ENCODE data around the gene ADCY3.
A peak's percentile ranks its signal among the peaks of the same experiment; 100 is the strongest.

ADCY3 gene

DNA sequence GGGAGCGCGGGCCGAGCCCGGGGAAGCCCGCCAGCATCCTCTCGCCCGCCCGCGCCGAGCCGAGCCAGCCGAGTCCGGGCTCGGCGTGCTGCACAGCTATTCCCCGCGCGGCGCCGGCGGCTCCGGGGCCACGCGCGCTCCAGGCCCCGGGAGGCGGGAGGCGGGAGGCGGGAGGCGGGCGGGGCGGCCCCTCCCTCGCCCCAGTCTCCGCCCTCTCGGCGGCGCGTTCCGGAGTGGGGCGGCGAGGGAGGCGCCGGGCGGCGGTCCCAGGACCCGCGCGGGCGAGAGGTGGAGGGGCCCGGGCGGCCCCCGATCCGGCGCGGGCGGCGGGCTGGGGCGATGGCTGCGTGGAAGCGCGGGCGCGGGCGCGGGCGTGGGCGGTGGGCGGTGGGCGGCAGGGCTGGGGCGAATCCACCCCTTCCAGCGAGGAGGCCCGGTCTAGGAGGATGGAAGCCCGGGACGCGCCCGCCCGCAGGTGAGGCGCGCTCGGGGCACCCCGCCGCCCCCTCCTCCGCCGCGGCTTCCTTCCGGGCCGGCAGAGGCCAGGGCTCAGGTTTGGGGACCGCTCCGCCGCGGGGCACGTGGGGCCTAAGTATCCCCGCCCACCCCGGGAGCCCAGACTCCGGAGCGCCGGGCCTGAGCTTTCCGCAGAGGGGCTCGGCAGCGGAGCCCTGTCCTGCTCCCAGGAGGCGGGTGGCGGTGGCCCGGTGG lies at the start of gene ADCY3:
ADCY3 (minus strand) TSS at position 140 of the 711 bp plus-strand sequence. CDS start 1,250 bp downstream, outside the sequence.
- DNase-seq: peak; percentile 19

DNA sequence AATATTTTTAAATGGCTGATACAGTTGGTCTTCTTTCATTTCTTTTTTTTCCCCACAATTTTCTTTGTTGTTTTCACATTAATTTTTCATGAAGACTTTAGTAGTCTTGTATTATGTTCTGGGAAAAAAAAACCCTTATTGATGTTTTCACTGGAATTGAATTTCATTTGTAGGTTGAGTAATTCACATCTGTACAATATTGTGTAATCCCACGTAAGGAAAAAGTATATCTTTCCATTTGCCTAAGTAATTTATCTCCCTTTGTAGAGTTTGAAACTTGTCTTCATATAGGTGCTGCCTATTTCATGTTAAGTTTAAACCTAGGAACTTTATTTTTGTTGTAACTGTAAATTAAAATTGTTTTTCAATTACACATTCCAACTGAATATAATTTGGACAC lies 49.7 kb upstream of the ADCY3 start:
- DNase-seq: no peak

DNA sequence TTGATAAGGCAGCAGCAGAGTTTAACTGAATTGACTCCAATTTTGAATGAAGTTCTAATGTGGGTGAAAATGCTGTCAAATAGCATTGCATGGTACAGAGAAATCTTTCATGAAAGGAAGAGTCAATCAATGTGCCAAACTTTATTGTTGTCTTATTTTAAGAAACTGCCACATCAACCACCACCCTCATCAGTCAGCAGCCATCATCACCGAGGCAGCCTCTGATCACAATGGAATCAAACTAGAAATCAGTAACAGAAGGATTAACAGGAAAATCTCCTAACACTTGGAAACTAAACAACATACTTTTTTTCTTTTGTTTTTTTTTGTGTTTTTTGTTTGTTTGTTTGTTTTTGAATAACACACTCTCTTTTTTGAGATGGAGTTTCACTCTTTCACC lies 41.9 kb upstream of the ADCY3 start:
- DNase-seq: no peak

DNA sequence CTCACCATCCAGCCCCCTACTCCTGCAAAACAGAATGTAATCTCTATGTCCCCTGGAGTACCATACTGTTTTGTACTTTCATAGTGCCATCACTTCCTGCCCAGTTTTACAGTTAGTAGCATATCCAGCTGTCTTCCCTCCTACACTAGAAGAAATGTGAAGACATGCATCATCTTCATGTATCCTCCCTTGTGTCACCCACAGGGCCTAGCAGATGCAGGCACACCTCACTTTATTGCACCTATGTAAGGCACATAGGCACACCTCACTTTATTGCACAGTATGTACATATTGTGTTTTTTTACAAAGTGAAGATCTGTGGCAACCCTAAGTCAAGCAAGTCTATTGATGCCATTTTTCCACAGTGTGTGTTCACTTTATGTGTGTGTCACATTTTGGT lies 39.7 kb upstream of the ADCY3 start:
- DNase-seq: no peak

DNA sequence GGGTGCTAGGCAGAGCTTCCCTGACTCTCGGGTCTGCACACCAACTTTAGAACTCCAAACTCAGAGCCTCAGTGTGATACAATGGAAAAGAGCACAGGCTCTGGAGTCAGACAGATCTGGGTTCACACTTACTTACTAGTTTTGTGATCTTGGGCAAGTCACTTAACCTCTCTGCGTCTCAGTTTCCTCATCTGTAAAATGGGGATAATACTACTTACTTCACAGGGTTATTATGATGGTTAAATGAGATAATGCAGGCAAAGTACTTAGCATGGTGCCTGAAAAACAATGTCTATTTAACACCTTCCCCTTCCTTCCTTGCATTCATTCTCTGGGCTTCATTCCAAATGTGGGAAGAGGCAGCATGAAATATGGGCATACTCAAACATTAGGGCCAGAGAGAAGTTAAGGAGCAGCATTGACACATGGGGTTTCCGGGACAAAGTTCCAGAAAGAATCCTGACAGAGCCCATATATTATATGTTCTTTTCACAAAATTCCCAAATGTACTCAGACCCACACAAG lies 38.4 kb upstream of the ADCY3 start:
- DNase-seq: no peak

DNA sequence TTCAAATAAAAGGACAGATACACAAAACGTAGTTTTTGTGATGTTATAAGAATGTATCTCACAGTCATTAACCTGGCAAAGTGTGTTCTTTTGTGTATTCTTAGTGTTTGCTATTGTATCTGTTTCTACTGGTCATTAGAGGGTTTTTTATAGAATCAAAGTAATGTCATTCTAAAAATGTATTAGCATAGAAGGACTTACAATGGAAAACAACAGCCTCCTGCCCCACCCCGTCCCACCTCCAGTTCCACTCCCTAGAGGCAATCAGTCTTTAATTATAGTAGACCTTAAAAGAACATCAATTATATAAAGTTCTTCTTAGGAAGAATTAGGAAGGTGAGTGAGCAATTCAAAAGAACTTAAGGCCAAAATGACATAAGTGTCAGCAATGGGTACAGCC lies 37.9 kb upstream of the ADCY3 start:
- DNase-seq: no peak

DNA sequence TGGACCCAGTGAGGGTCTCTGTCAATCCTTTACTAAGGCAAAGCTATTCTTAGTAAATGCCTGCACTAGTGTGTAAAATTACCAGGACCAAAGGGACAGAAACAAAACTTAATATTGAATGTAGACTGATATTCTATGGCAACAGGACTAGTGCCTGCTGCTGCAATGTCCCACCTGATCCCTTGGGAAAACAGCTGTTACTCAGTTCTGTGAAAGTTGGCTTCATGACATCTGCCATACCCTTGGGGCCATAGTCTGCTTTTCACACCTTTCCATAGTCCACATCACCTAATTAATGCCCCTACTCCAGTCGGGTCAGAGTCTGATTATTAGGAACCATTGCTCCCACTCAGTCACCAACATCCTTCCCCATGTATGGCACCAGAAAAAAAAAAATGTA lies 37.2 kb upstream of the ADCY3 start:
- DNase-seq: no peak

DNA sequence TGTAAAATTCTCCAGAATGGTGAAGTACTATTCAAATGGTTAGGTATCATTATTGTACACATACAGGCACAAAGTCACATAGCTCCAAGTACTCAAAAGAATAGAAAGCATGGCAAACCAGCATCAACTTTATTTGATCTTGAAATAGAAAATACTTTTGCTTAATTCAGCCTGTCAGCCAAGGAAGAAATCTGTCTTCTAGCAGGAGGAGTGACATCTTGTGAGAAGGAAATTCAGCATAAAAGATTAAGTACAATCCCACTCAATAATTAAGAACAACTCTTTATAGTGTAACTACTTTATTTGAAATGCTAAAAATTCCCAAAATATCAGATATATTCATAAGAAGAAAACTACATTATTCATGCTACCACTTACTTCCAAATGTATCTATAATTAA lies 35.9 kb upstream of the ADCY3 start:
- DNase-seq: no peak

DNA sequence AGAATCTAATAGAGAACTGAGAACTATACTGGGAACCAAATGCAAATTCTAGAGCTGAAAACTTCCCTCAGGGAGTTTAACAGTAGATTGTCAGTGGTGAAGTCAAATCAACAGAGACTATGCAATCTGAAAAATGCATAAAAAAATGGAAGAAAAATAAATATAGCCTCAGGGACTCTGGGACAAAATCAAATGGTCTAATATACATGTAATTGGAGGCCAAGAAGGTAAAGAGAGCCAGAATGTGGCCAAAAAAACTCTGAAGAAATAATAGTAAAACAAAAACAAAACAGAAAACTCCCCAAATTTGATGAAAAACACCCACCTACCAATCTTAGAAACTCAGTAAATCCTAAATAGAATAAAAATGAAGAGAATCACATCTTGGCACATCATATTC lies 35.2 kb upstream of the ADCY3 start:
- DNase-seq: no peak

DNA sequence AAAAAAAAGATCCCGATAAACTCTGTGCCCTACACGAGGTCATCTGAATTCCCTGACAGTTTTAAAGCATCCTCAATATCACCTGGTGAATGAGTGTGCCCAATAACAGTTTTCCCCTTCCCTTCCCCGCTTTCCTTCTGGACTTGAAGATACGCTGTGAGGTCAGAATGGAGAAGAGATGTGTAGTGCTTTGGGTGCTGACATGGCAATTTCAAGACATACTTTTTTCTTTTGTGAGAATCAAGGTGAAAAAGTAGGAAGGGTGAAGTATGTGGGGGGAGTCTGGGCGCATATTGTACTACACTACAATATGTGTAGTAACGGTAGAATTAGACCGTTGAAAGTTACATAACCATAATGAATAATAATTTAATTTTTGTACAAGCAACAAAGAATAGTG lies 30.1 kb upstream of the ADCY3 start:
- DNase-seq: no peak

DNA sequence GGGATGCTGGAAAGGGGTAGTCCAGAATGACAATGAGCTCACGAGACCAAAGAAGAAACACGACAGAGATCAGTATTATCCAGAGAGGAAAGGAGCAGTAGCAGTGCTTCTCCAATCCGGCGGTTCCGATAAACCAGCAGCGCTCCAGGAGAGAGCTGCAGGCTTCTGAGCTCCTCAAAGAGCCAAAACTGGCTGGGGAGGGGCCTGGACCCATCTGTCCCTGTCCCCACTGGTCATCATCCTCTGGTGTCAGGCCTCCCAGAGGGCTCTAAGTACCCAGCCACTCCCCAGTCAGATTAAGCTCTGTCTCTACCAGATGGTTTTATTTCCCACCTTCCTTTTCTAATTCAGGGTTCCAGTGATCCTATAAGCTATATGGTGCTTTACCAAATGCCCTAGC lies 28.5 kb upstream of the ADCY3 start:
- no peak for DNase-seq

DNA sequence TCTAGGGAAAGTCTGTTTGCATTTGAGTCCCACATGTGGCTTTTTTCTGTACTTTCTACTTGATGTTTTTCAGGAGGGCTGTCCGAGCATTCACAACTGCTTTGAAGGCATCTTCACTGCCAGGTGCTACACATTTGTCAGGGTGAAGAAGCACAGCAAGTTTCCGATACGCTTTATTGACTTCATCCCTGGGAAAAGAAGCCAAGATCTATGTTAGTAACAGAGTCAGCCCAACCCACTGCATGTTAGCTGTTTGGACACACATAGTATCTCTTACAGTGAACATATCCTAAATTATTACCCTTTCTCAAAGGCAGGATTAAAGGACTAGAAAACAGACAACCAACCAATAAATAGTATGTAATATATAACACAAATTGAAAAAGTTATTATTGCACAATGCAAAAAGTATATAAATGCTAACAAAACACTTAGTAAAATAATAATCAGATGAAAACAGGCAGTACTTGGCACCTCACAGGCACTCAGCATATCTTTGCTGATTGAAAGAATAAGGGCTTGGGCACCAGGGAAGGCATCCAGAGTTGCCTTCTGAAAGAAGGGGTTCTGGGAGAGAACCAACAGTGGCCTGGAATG lies 27.6 kb upstream of the ADCY3 start:
- DNase-seq: no peak

DNA sequence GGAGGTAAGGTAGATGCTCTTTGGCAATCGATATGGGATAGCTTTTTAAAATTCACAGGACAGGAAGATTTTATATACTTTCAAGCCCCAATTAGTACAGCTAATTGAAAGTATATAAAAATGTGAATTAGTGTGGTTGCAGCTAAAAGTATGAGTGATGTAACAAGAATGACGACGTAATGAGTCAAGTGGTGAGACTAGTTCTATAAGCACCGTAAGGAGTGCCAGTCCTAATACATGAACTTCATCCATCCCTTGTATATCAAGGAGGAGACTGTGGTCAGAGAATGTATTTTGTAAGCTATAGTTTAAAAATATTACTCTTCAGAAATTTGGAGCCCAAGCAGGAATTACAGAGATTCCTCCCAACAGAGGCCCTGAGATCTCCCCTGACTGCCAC lies 25.9 kb upstream of the ADCY3 start:
- DNase-seq: no peak

DNA sequence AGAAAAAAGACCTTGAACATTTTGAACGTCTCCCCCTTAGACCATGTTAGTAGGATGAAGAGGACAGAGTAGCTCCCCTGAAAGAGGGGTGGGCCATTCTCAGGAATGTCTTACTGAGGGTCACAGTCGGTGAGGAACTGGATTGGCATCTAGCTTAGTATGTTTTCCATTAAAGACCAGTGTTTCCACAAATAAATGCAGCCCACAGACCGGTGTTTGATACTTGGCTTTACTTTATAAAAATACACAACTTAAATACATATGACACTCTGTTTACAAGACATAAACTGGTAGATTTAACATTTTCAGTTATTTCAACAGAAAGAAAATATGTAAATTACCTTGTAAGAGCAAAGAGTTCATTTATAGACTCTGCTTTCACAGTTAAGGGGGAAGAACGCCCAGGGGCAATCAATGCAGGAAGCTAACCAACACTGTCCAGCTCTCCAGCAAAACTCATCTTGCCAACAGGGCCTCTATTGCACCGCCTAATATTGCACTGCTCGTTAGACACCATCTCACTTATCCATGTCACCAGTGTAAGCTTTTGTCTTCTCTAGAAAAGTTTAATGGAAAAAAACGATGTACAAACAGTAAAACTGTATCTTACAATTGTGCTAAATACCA lies 23.5 kb upstream of the ADCY3 start:
- DNase-seq: no peak

DNA sequence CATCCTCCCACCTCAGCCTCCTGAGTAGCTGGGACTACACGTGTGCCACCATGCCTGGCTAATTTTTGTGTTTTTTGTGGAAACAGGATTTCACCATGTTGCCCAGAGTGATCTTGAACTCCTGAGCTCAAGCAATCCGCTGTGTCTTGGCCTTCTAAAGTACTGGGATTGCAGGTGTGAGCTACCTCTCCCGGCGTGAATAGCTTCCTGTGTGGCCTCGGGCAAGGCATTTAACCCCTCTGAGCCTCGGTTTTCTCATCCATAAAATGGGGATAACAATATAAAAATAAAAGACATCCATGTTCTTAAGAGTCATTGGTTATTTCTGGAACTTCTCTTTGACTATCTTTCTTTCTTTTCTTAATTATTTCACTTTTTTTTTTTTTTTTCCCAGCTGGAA lies 19.3 kb upstream of the ADCY3 start:
- no peak for DNase-seq

DNA sequence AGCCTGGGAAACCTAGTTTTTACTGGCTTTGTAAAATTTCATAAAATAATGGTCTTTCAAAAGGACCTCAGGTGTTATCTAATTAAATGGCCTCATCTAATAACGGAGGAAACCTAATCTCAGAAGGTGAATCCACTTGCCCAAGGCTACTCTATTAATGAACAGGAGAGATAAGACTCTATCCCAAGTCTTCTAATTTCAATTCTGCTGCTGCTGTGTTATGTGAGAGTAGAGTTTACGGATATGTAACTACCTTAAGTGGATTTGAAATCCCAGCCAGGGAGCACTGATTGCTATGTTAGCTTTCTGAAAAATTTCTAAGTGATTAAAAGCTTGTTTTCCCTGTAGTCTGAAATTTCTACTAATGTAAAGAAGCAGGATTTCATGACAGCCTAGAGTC lies 17.2 kb upstream of the ADCY3 start:
- no peak for DNase-seq

DNA sequence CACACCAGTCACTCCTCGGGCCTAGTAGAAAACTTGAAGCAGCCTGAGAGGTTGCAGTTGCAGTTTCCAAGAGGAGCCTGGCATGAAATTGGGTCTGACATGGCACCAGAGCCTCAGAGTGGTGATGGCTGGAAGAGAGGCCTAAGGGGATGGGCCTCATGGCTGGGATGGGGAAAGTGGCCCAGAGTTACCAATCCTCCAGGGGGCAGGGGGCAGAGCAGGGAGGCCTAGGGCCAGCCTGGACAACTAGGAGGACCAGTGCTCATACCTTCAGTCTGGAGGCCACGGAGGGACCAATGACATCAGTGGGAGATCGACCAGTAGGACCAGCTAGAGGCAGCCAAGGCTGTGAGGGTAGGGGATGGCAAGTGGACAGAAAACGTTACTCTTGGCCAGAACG lies 15.1 kb upstream of the ADCY3 start:
- no peak for DNase-seq

DNA sequence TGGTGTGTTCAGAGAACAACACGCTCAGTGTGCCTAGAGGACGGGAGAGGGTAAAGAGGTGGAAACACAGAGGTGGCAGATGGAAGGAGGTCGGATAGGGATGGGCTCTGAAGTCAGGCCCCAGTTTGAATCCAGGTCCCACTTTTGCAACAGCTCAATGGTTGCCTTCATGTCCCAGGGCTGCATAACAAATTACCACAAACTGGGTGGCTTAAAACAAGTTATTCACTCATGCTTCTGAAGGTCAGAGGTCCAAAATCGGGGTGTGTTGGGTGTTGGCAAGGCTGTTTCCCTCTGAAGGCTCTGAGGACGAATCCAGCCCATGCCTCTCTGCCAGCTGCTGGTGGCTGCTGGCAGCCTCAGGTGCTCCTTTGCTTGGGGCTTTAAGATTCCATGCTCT lies 12.7 kb upstream of the ADCY3 start:
- DNase-seq: no peak

DNA sequence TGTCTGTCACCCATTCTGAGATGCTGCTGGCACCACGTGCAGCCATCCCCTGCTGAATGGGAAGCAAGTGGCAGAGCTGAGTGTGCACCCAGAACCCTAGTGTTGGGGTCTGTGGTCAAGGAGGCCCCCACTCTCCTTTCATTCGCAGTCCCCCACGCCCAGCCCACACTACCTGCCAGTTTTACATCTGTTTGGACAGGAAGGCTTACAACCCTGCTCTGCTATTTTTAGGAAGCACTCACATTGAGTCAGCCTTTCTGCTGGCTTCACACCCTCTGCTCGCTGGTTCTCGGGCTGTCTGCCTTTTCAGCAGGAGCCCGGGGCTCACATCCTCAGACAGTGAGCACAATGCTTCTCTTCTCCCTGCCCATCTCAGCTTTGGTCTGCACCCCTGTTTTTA lies 10.7 kb upstream of the ADCY3 start:
- DNase-seq: no peak

DNA sequence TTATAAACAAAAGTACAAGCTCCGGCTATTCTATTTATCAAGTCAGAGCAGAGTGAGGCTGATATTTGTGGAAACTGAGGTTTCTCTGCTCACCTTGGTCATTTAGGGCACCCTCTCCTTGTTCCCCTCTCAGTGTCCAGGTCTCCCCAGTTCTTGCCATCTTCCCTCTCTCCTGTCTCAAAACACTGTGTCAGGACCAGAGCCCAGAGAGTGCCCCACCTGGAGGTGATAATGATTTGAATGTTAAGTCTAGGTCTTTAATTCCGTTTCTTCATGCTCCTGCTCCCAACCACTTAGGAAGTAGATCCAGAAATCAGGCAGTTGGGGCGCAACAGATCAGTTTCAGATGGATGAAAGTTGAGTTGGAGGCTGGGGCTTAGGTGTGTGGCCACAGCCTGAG lies 9.2 kb upstream of the ADCY3 start:
- DNase-seq: no peak

DNA sequence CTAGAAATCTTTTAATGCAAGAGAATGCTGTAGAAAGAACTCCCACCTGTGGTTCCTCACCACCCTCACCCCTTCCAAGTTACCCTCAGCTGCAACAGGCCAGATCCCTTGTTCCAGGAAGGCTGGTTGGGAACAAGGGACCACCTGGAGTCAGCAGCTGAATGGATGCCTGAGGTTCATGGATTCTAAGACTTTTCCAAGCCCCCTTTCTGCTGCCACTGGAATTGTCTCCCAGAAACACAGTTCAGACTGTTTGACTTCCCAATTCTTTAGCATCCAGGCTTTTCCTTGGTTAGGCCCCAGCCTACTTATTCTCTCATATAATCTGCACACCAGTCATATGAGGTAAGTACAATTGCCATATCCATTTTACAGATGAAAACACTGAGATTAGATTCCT lies 8.0 kb upstream of the ADCY3 start:
- no peak for DNase-seq

DNA sequence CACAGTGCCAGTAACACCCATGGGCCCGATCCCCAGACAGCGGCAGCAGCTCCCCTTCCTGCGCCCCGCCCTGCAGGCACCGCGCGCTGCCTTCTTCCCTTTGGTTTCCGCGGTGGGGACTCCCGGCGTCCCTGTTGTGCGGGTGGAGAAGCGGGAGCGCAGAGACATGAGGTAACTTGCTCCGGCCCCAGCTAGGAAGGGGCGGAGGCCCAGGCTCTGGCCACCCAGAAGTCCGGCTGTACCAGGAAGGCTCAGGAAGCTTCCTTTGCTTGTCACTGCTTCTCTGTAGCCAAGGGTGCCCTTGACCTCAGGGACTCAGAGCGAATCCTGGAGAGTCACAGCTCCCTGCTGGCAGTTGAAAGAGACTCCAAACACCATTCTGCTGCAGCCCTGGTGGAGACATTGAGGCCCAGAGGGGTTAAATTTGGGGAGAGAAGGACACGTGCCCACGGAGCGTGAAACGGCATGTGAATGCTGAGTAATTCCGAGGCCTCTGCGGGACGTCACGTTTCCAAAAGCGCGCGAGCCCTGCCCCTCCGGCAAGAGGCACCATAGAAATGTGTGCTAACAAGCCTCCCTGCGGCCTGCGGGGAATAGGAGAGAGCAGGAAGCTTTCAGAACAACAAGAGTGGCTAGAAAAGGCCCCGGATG lies 6.7 kb upstream of the ADCY3 start:
- DNase-seq: no peak

DNA sequence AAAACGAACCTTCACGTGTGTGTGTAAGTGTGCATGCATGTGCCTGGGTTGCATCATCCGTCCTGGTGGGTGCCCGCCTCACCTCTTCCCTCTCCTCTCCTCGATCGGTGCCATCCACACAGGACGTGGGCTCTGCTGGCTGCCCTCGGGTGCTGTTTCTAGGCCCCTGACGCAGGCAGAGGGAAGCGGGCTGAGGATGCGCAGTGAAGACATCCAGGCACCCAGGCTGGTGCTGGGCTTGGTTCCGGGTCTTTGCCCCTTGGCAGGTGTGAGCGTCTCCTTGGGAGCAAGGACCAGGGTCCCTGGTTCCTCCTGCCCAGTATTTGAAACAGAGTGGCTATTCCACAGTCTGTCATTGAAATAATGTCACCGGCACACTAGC lies 6.2 kb upstream of the ADCY3 start:
- no peak for DNase-seq

DNA sequence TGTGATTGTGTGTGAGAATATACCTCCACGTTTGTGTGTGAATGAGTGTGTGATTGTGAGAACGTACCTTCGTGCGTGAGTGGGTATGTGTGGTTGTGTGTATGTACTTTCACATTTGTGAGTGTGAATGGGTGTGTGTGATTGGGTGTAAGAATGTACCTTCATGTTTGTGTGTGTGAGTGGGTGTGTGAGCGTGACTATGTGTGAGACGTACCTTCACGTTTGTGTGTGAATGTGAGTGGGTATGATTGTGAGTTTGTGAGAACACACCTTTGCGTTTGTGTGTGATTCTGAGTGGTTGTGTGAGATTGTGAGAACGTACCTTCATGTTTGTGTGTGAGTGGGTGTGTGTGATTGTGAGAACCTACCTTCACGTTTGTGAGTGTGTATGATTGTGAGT lies 5.8 kb upstream of the ADCY3 start:
- no peak for DNase-seq
